Trophoblast cell (in vitro differentiated cells and primary cell): Measurements from ENCODE around the gene SOAT2.

Experiments
- DNase-seq, 2 donors: peaks; one replicate each; pipeline ENCODE4 v3.0.0-alpha.2; 2016
- H2AFZ ChIP-seq: 2 replicates; pipeline ENCODE4 v1.6.1; 2013; ENCODE audit warnings: low read length, moderate library complexity, mild to moderate bottlenecking; ENCODE audit not compliant: insufficient read depth, poor library complexity
- H2AK5ac ChIP-seq: 2 replicates; pipeline ENCODE4 v1.6.1; 2013; ENCODE audit warnings: mild to moderate bottlenecking, low read length
- H2BK120ac ChIP-seq: 2 replicates; pipeline ENCODE4 v1.6.1; 2013; ENCODE audit warnings: low read length, mild to moderate bottlenecking, moderate library complexity; ENCODE audit not compliant: insufficient read depth, poor library complexity
- H2BK12ac ChIP-seq: 2 replicates; pipeline ENCODE4 v1.6.1; 2013; ENCODE audit warnings: mild to moderate bottlenecking, low read length, moderate library complexity
- H2BK5ac ChIP-seq: 2 replicates; pipeline ENCODE4 v1.6.1; 2013; ENCODE audit warnings: low read length, low read depth, moderate library complexity, mild to moderate bottlenecking; ENCODE audit not compliant: poor library complexity
- H3K14ac ChIP-seq: 2 replicates; pipeline ENCODE4 v1.6.1; 2013; ENCODE audit warnings: mild to moderate bottlenecking, low read length
- H3K18ac ChIP-seq: 2 replicates; pipeline ENCODE4 v1.6.1; 2013; ENCODE audit warnings: mild to moderate bottlenecking, low read length
- H3K23ac ChIP-seq: 2 replicates; pipeline ENCODE4 v1.6.1; 2013; ENCODE audit warnings: low read length
- H3K27ac ChIP-seq: 2 replicates; pipeline ENCODE4 v1.5.1; 2013; ENCODE audit warnings: low read depth, mild to moderate bottlenecking, inconsistent platforms, low read length, moderate library complexity
- H3K27me3 ChIP-seq: 2 replicates; pipeline ENCODE4 v1.6.1; 2013; ENCODE audit warnings: inconsistent platforms, mild to moderate bottlenecking, low read length, moderate library complexity; ENCODE audit not compliant: insufficient read depth
- H3K36me3 ChIP-seq, 2 experiments: 1 replicate in 1 of 2; 2 replicates in 1 of 2; pipeline ENCODE4 v1.6.1; 2013; ENCODE audit warnings: low read length in 2 of 2, mild to moderate bottlenecking in 2 of 2, moderate library complexity in 1 of 2; ENCODE audit not compliant: insufficient read depth in 2 of 2, control insufficient read depth in 1 of 2
- H3K4ac ChIP-seq: 2 replicates; pipeline ENCODE4 v1.6.1; 2013; ENCODE audit warnings: low read depth, mild to moderate bottlenecking, low read length, moderate library complexity
- H3K4me1 ChIP-seq, 2 experiments: 1 replicate in 1 of 2; 2 replicates in 1 of 2; pipeline ENCODE4 v1.6.1; 2013; ENCODE audit warnings: low read length in 2 of 2, mild to moderate bottlenecking in 2 of 2, moderate library complexity in 1 of 2; ENCODE audit not compliant: insufficient read depth in 2 of 2, control insufficient read depth in 1 of 2
- H3K4me2 ChIP-seq: 2 replicates; pipeline ENCODE4 v1.6.1; 2013; ENCODE audit warnings: inconsistent platforms, mild to moderate bottlenecking, low read length, moderate library complexity
- H3K4me3 ChIP-seq: 2 replicates; pipeline ENCODE4 v1.5.1; 2013; ENCODE audit warnings: mild to moderate bottlenecking, low read depth, low read length, inconsistent platforms
- H3K79me1 ChIP-seq: one replicate; pipeline ENCODE4 v1.6.1; 2013; ENCODE audit warnings: low read length
- H3K79me2 ChIP-seq: 2 replicates; pipeline ENCODE4 v1.6.1; 2013; ENCODE audit warnings: low read length, mild to moderate bottlenecking; ENCODE audit not compliant: control insufficient read depth, insufficient read depth, poor library complexity
- H3K9ac ChIP-seq: 2 replicates; pipeline ENCODE4 v1.6.1; 2013; ENCODE audit warnings: mild to moderate bottlenecking, low read length
- H3K9me3 ChIP-seq: 2 replicates; pipeline ENCODE4 v1.6.1; 2013; ENCODE audit warnings: low read depth, mild to moderate bottlenecking, control low read depth, inconsistent platforms, low read length; ENCODE audit not compliant: insufficient read depth
- H4K12ac ChIP-seq: 2 replicates; pipeline ENCODE4 v1.6.1; 2013; ENCODE audit warnings: low read depth, mild to moderate bottlenecking, low read length, moderate library complexity
- H4K8ac ChIP-seq: 2 replicates; pipeline ENCODE4 v1.6.1; 2013; ENCODE audit warnings: low read depth, mild to moderate bottlenecking, low read length, moderate library complexity
- H4K91ac ChIP-seq: one replicate; pipeline ENCODE4 v1.6.1; 2013; ENCODE audit warnings: low read depth, mild to moderate bottlenecking, low read length, moderate library complexity
- WGBS: extraction: QIAGEN DNeasy Blood & Tissue Kit; methylation state at CpG from one replicate; pipeline ENCODE4 v1.1.7; 2013; ENCODE audit warnings: missing lambda C conversion rate; ENCODE audit not compliant: insufficient read length, insufficient coverage; ENCODE audit errors: extremely low coverage; 5-methylcytosine and 5-hydroxymethylcytosine counted together

Gene SOAT2

GRCh38 chr12:53098354-53098981 lies 4.8 kb upstream of the SOAT2 start:
- Histone ChIP-seq H2BK120ac (no peak overlapping the region), H3K9ac (no peak overlapping the region), H3K4ac (no peak overlapping the region), H3K23ac (no peak overlapping the region), H3K79me1 (no peaks in the 10 kb centered on the region), H3K4me1 (peaks cover 3 to 12% of the 10 kb centered on the region in 2 experiments), H3K27ac (no peak overlapping the region), H3K4me2 (peak overlapping the region; percentile 69), H3K4me3 (no peak overlapping the region), H4K12ac (no peak overlapping the region), H3K27me3 (peaks cover 34% of the 10 kb centered on the region), H4K8ac (no peak overlapping the region), H2AFZ (no peak overlapping the region), H3K18ac (no peak overlapping the region), H3K36me3 (no peaks in the 10 kb centered on the region), H2AK5ac (no peak overlapping the region), H3K14ac (no peak overlapping the region), H2BK12ac (no peak overlapping the region), H4K91ac (no peak overlapping the region), H2BK5ac (no peak overlapping the region), H3K9me3 (peaks cover 7% of the 10 kb centered on the region), H3K79me2 (no peaks in the 10 kb centered on the region)
- no peak for DNase-seq
- WGBS: no CpG with 5 or more reads among the region's 13 CpGs

- no peak overlapping the region for H3K4me2 ChIP-seq
Observed at GRCh38 chr12:53099071-53099882, 4.0 kb upstream of the SOAT2 start.

GRCh38 chr12:53100466-53101151 lies 2.7 kb upstream of the SOAT2 start:
- no peak overlapping the region for H2AFZ ChIP-seq
- H2BK5ac ChIP-seq: no peak overlapping the region
- no peak overlapping the region for H3K4me2 ChIP-seq
- no peak overlapping the region for H4K8ac ChIP-seq
- no CpG with 5 or more reads among the region's 13 CpGs for WGBS
- no peak overlapping the region for H4K91ac ChIP-seq
- H3K36me3 ChIP-seq: no peaks in the 10 kb centered on the region
- H3K4ac ChIP-seq: no peak overlapping the region
- H3K14ac ChIP-seq: no peak overlapping the region
- no peak overlapping the region for H3K9ac ChIP-seq
- no peak overlapping the region for H4K12ac ChIP-seq
- H3K79me1 ChIP-seq: no peaks in the 10 kb centered on the region
- peaks cover 3 to 12% of the 10 kb centered on the region in 2 experiments for H3K4me1 ChIP-seq
- no peak for DNase-seq
- no peak overlapping the region for H2AK5ac ChIP-seq
- H3K27ac ChIP-seq: no peak overlapping the region
- no peak overlapping the region for H3K4me3 ChIP-seq
- H3K79me2 ChIP-seq: no peaks in the 10 kb centered on the region
- no peak overlapping the region for H2BK12ac ChIP-seq
- H3K23ac ChIP-seq: no peak overlapping the region
- no peak overlapping the region for H2BK120ac ChIP-seq
- H3K27me3 ChIP-seq: peaks cover 34% of the 10 kb centered on the region
- peaks cover 7% of the 10 kb centered on the region for H3K9me3 ChIP-seq
- H3K18ac ChIP-seq: no peak overlapping the region

More at GRCh38 chr12:53099071-53099882, 4.0 kb upstream of the SOAT2 start:
- Histone ChIP-seq H3K4me1 (peaks cover 3 to 12% of the 10 kb centered on the region in 2 experiments), H3K4ac (no peak overlapping the region), H3K9ac (no peak overlapping the region), H2BK5ac (no peak overlapping the region), H3K14ac (no peak overlapping the region), H4K91ac (no peak overlapping the region), H3K27ac (no peak overlapping the region), H2AK5ac (no peak overlapping the region), H3K79me2 (no peaks in the 10 kb centered on the region), H2AFZ (no peak overlapping the region), H2BK120ac (no peak overlapping the region), H3K27me3 (peaks cover 34% of the 10 kb centered on the region), H2BK12ac (no peak overlapping the region), H3K36me3 (no peaks in the 10 kb centered on the region), H3K9me3 (peaks cover 7% of the 10 kb centered on the region), H3K4me3 (no peak overlapping the region), H3K79me1 (no peaks in the 10 kb centered on the region), H3K18ac (no peak overlapping the region), H3K23ac (no peak overlapping the region), H4K12ac (no peak overlapping the region), H4K8ac (no peak overlapping the region)
- peak; percentile 54 to 79 for DNase-seq
- WGBS: no CpG with 5 or more reads among the region's 6 CpGs

GRCh38 chr12:53101266-53101665 lies 2.0 kb upstream of the SOAT2 start:
- peaks cover 3 to 12% of the 10 kb centered on the region in 2 experiments for H3K4me1 ChIP-seq

More at GRCh38 chr12:53101266-53101665, 2.0 kb upstream of the SOAT2 start:
- H3K79me2 ChIP-seq: no peaks in the 10 kb centered on the region
- no peak overlapping the region for H2BK5ac ChIP-seq
- no peak overlapping the region for H4K8ac ChIP-seq
- H2BK120ac ChIP-seq: no peak overlapping the region
- no peak overlapping the region for H3K4me2 ChIP-seq
- H4K91ac ChIP-seq: no peak overlapping the region
- no peaks in the 10 kb centered on the region for H3K36me3 ChIP-seq
- WGBS: no CpG with 5 or more reads among the region's 7 CpGs
- H3K9ac ChIP-seq: no peak overlapping the region
- no peak overlapping the region for H4K12ac ChIP-seq
- H3K9me3 ChIP-seq: peaks cover 7% of the 10 kb centered on the region
- H3K4ac ChIP-seq: no peak overlapping the region
- H3K14ac ChIP-seq: no peak overlapping the region
- H3K27me3 ChIP-seq: peaks cover 28% of the 10 kb centered on the region
- no peak overlapping the region for H2AFZ ChIP-seq
- H3K79me1 ChIP-seq: no peaks in the 10 kb centered on the region
- H2AK5ac ChIP-seq: no peak overlapping the region
- H2BK12ac ChIP-seq: no peak overlapping the region
- no peak overlapping the region for H3K27ac ChIP-seq
- no peak for DNase-seq
- H3K18ac ChIP-seq: no peak overlapping the region
- no peak overlapping the region for H3K23ac ChIP-seq
- H3K4me3 ChIP-seq: no peak overlapping the region
